A673 (cell line): ENCODE data around the gene NAXD. TPM values are rescaled to one million over a fixed set of nuclear protein-coding genes. Genes with fewer than 3 reads are reported as not detected.

Experiments used
- BruUV-seq: library from RNA; stranded (reverse); fragments of 400-500 nt; replicated peaks from 2 replicates; lab custom pipeline; 2021; lab: Mats Ljungman, UMichigan
- CTCF ChIA-PET: fragments of 300-600 bp; sonication (Branson Sonifier 250); formaldehyde crosslinking; loops from one replicate; lab custom pipeline; 2022; ENCODE audit warnings: antibody characterized with exemption; lab: Charles Lee
- POLR2A ChIA-PET: fragments of 300-600 bp; sonication (Branson Sonifier 250); formaldehyde crosslinking; loops from one replicate; lab custom pipeline; 2022; ENCODE audit warnings: antibody characterized with exemption; ENCODE audit not compliant: low non-redundant PET; lab: Charles Lee
- DNase-seq: peaks from one replicate; pipeline ENCODE4 v3.0.0-alpha.2; 2015; ENCODE audit warnings: low spot score
- H3K27ac ChIP-seq: fragments of 200-600 bp; sonication (generic); 2 replicates; pipeline ENCODE4 v1.5.1; 2016; ENCODE audit warnings: mixed run types, low read depth, mild to moderate bottlenecking, mixed read lengths, antibody characterized with exemption, low read length; ENCODE audit not compliant: poor library complexity, severe bottlenecking
- H3K27me3 ChIP-seq: fragments of 200-600 bp; sonication (generic); replicated peaks from 2 replicates; pipeline ENCODE4 v1.6.1; 2017; ENCODE audit warnings: mixed run types, low read depth, mild to moderate bottlenecking, mixed read lengths, antibody characterized with exemption, low read length; ENCODE audit not compliant: insufficient read depth, poor library complexity
- H3K36me3 ChIP-seq: fragments of 200-600 bp; sonication (generic); 2 replicates; pipeline ENCODE4 v1.6.1; 2016; ENCODE audit warnings: mixed run types, mild to moderate bottlenecking, mixed read lengths, antibody characterized with exemption, low read length; ENCODE audit not compliant: insufficient read depth, poor library complexity, severe bottlenecking
- H3K4me1 ChIP-seq: fragments of 200-600 bp; sonication (generic); 2 replicates; pipeline ENCODE4 v1.6.1; 2017; ENCODE audit warnings: mixed run types, mild to moderate bottlenecking, mixed read lengths, antibody characterized with exemption, low read length; ENCODE audit not compliant: insufficient read depth, poor library complexity, severe bottlenecking
- H3K4me3 ChIP-seq: fragments of 200-600 bp; sonication (generic); 2 replicates; pipeline ENCODE4 v1.5.1; 2016; ENCODE audit warnings: low read depth, mixed run types, mild to moderate bottlenecking, mixed read lengths, low read length; ENCODE audit not compliant: poor library complexity, severe bottlenecking
- H3K9me3 ChIP-seq: fragments of 200-600 bp; sonication (generic); 2 replicates; pipeline ENCODE4 v1.6.1; 2016; ENCODE audit warnings: mixed run types, low read depth, mild to moderate bottlenecking, mixed read lengths, antibody characterized with exemption, low read length; ENCODE audit not compliant: poor library complexity, severe bottlenecking
- EZH2 ChIP-seq: fragments of 200-600 bp; sonication (generic); IDR thresholded peaks from 2 replicates; pipeline ENCODE4 v1.6.1; 2017; ENCODE audit warnings: borderline replicate concordance, low read depth, mild to moderate bottlenecking, mixed read lengths, antibody characterized with exemption, low read length; ENCODE audit not compliant: poor library complexity, severe bottlenecking
- intact Hi-C: fragments of 100-400 bp; cut with micrococcal nuclease; formaldehyde crosslinking; loops from one replicate; pipeline ENCODE4 v1.10.0; 2022; ENCODE audit not compliant: unreplicated experiment
- total RNA-seq: library from RNA; stranded (reverse); gene quantifications from 2 replicates; pipeline ENCODE4 v1.2.3, GENCODE V29; 2021
- TF ChIP-seq, protein P1 (sequence below): fragments of 300-800, 200-600 bp; sonication (generic); conservative IDR thresholded peaks from 2 replicates; pipeline ENCODE4 v1.5.1; 2017; ENCODE audit warnings: low read depth, mild to moderate bottlenecking, antibody characterized with exemption, low read length, moderate library complexity, mixed read lengths

NAXD gene
- total RNA-seq, 1 experiment from 2014 or later: 27.9 TPM

DNA sequence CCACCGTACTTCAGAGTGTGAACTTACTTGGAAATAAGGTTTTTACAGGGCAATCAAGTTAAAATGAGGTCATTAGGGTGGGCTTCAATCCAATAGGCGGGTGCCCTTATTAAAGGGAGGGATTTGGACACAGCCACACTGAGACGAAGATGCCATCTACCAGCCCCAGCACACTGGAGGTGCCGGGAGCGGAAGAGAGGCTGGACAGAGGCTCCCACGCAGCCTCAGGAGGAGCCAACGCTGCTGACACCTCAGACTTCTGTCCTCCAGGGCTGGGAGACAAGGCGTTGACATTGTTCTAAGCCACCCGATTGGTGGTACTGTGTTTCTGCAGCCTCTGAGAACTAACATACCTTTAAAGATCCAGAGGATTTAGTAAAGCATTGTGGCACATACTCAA lies 41.2 kb upstream of the NAXD start:
- Histone ChIP-seq H3K4me3 (no peak overlapping the region), H3K4me1 (no peaks in the 10 kb centered on the region), H3K9me3 (no peaks in the 10 kb centered on the region), H3K27ac (no peak overlapping the region), H3K27me3 (peaks cover 19% of the 10 kb centered on the region), H3K36me3 (no peaks in the 10 kb centered on the region)
- intact Hi-C loops: no loop called here
- DNase-seq: no peak
- no TSS peak for BruUV-seq
- ChIA-PET CTCF (no interaction called here), POLR2A (no interaction called here)
- TF ChIP-seq, protein P1, sequence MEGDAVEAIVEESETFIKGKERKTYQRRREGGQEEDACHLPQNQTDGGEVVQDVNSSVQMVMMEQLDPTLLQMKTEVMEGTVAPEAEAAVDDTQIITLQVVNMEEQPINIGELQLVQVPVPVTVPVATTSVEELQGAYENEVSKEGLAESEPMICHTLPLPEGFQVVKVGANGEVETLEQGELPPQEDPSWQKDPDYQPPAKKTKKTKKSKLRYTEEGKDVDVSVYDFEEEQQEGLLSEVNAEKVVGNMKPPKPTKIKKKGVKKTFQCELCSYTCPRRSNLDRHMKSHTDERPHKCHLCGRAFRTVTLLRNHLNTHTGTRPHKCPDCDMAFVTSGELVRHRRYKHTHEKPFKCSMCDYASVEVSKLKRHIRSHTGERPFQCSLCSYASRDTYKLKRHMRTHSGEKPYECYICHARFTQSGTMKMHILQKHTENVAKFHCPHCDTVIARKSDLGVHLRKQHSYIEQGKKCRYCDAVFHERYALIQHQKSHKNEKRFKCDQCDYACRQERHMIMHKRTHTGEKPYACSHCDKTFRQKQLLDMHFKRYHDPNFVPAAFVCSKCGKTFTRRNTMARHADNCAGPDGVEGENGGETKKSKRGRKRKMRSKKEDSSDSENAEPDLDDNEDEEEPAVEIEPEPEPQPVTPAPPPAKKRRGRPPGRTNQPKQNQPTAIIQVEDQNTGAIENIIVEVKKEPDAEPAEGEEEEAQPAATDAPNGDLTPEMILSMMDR: no peak
- no peak for TF ChIP-seq EZH2

DNA sequence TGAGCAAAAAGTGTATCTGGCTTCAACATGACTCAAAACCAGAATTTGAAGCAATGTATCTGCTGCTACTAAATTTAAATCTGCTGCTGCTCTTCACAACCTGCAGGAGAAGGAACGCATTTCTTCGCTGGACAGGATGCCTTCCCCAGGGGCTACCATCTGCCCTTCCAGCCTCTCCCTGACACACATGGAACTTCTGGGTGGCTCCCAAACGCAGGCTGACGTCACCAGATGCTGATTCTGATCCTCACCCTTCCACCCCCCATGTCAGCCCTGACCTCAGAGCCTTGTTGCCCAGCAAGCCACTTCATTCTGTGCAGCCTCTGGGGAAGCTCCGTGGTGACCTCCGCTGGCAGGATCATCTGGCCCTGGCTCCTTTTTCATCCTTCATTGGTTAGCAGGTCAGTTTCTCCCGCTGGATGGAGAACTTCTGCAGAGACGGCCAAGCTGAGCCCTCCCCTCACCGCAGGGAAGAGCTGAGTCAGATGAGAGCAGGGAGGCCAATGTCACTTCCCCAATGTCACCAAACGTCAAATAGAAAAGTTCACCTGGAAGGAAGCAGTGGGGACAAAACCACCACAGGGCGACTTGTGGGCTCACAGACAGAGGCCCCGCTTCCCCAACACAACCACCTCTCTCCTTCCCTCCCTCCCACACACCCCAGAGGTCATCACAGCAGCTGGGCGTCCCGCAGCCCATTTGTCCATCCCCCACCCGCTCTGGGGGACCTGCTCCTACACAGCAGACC lies 39.8 kb upstream of the NAXD start:
- Histone ChIP-seq H3K36me3 (no peaks in the 10 kb centered on the region), H3K27me3 (peaks cover 19% of the 10 kb centered on the region), H3K4me1 (no peaks in the 10 kb centered on the region), H3K4me3 (no peak overlapping the region), H3K27ac (no peak overlapping the region), H3K9me3 (no peaks in the 10 kb centered on the region)
- no peak for DNase-seq
- POLR2A ChIA-PET: no interaction called here
- intact Hi-C loops: no loop called here
- CTCF ChIA-PET: no interaction called here
- TF ChIP-seq, protein P1: no peak
- TF ChIP-seq EZH2: no peak
- no TSS peak for BruUV-seq

DNA sequence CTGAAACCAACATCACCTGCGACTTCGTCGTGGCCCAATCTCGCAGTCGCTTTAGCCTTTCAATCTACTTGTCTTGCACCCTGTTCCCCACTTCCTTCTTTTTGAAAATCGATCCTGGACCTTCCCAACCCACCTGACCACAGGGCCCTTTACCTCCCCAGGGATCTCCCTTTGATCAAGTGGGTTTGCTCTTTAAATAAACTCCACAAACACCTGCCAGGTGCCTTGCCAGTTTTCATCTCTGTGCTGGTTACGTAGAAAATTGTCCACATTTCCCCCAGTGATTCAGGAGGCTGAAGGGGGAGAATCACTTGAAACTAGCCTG lies 39.3 kb upstream of the NAXD start:
- BruUV-seq: no TSS peak
- no peak for TF ChIP-seq EZH2
- TF ChIP-seq, protein P1: no peak
- Histone ChIP-seq H3K36me3 (no peaks in the 10 kb centered on the region), H3K27me3 (peaks cover 19% of the 10 kb centered on the region), H3K4me3 (no peak overlapping the region), H3K27ac (no peak overlapping the region), H3K9me3 (no peaks in the 10 kb centered on the region), H3K4me1 (no peaks in the 10 kb centered on the region)
- ChIA-PET CTCF (no interaction called here), POLR2A (no interaction called here)
- DNase-seq: no peak
- intact Hi-C loops: no loop called here
